Immature natural killer cell (primary cell): ENCODE measurements around the gene LARP1B. TPM values are rescaled to one million over a fixed set of nuclear protein-coding genes. Genes with fewer than 3 reads are reported as not detected.
"Not testable (repeated sequence)": the region's sequence is repeated elsewhere in the genome, so short reads cannot be mapped to it uniquely, and the experiment has no call there.

Source experiments
- DNase-seq, 3 donors: peaks; one replicate each; pipeline ENCODE4 v3.0.0; 2022; ENCODE audit warnings: mixed read lengths in 1 of 3
- H3K27ac Mint-ChIP-seq, 6 donors: one replicate each; pipeline ENCODE4 v1.8.0; 2020; ENCODE audit warnings: mixed read lengths in 6 of 6, mild to moderate bottlenecking in 5 of 6, inconsistent platforms in 4 of 6, moderate library complexity in 3 of 6
- H3K27me3 Mint-ChIP-seq, 3 donors: one replicate each; pipeline ENCODE4 v1.8.0; 2020 to 2021; ENCODE audit warnings: low read depth in 3 of 3, mild to moderate bottlenecking in 3 of 3, mixed read lengths in 3 of 3, moderate library complexity in 3 of 3, inconsistent platforms in 1 of 3
- H3K36me3 Mint-ChIP-seq, 3 donors: one replicate each; pipeline ENCODE4 v1.8.0; 2020; ENCODE audit warnings: mixed read lengths in 3 of 3, inconsistent platforms in 2 of 3, mild to moderate bottlenecking in 2 of 3
- H3K4me1 Mint-ChIP-seq, 2 donors: one replicate each; pipeline ENCODE4 v1.8.0; 2020; ENCODE audit warnings: inconsistent platforms in 2 of 2, mild to moderate bottlenecking in 2 of 2, mixed read lengths in 2 of 2, moderate library complexity in 1 of 2
- H3K4me3 Mint-ChIP-seq, 5 donors: one replicate each; pipeline ENCODE4 v1.8.0; 2020; ENCODE audit warnings: mild to moderate bottlenecking in 5 of 5, mixed read lengths in 5 of 5, inconsistent platforms in 3 of 5, moderate library complexity in 3 of 5
- H3K9me3 Mint-ChIP-seq, 6 donors: one replicate each; pipeline ENCODE4 v1.8.0; 2020; ENCODE audit warnings: mild to moderate bottlenecking in 6 of 6, mixed read lengths in 6 of 6, inconsistent platforms in 4 of 6, moderate library complexity in 3 of 6
- polyA plus RNA-seq, 3 donors: library from polyadenylated mRNA; unstranded; fragments of 300-500 nt; fragmentation: Illumina TruSeq; gene quantifications; one replicate each; pipeline ENCODE4 v1.2.3, GENCODE V29; 2021

LARP1B gene
- polyA plus RNA-seq, 3 donors from 2014 or later, result 5.0 to 7.4 (median 7.3) TPM

GRCh38 chr4:128066453-128066820 is 5.3 kb downstream of the LARP1B start:
- not testable (repeated sequence) for H3K36me3 Mint-ChIP-seq, H3K4me1 Mint-ChIP-seq, H3K4me3 Mint-ChIP-seq, DNase-seq, H3K9me3 Mint-ChIP-seq, H3K27me3 Mint-ChIP-seq, H3K27ac Mint-ChIP-seq

- no peaks in the 10 kb centered on the region for H3K27me3 Mint-ChIP-seq
- no peaks in the 10 kb centered on the region for H3K36me3 Mint-ChIP-seq
- no peak for DNase-seq
- H3K9me3 Mint-ChIP-seq, result no peaks in the 10 kb centered on the region
- no peak overlapping the region for H3K27ac Mint-ChIP-seq
- H3K4me3 Mint-ChIP-seq, result no peak overlapping the region
- H3K4me1 Mint-ChIP-seq, result no peaks in the 10 kb centered on the region
Observed at GRCh38 chr4:128068918-128069317, 7.8 kb downstream of the LARP1B start.

GRCh38 chr4:128076464-128076863 is 15.4 kb downstream of the LARP1B start:
- H3K9me3 Mint-ChIP-seq, result no peaks in the 10 kb centered on the region
- H3K36me3 Mint-ChIP-seq, result peaks cover 11 to 15% (median 11%) of the 10 kb centered on the region in 3 donors
- H3K4me1 Mint-ChIP-seq, result no peaks in the 10 kb centered on the region
- DNase-seq, result no peak
- no peak overlapping the region for H3K4me3 Mint-ChIP-seq
- H3K27ac Mint-ChIP-seq, result no peak overlapping the region
- H3K27me3 Mint-ChIP-seq, result peaks cover 0 to 3% (median 0%) of the 10 kb centered on the region in 3 donors

GRCh38 chr4:128095293-128095692 is 34.2 kb downstream of the LARP1B start:
- H3K9me3 Mint-ChIP-seq, DNase-seq, H3K27me3 Mint-ChIP-seq, H3K4me1 Mint-ChIP-seq, H3K4me3 Mint-ChIP-seq: not testable (repeated sequence)
- peak overlapping the region in 1 of 6 donors; percentile 49 for H3K27ac Mint-ChIP-seq
- peaks cover 16 to 29% (median 28%) of the 10 kb centered on the region in 3 donors for H3K36me3 Mint-ChIP-seq

- DNase-seq, result no peak
- peaks cover 12 to 17% (median 14%) of the 10 kb centered on the region in 3 donors for H3K36me3 Mint-ChIP-seq
- no peak overlapping the region for H3K4me3 Mint-ChIP-seq
- no peak overlapping the region for H3K27ac Mint-ChIP-seq
- peaks cover 0 to 2% (median 1%) of the 10 kb centered on the region in 3 donors for H3K27me3 Mint-ChIP-seq
- no peaks in the 10 kb centered on the region for H3K4me1 Mint-ChIP-seq
- H3K9me3 Mint-ChIP-seq, result no peaks in the 10 kb centered on the region
Observed at GRCh38 chr4:128107766-128108165, 46.7 kb downstream of the LARP1B start.

- Mint-ChIP-seq H3K27me3 (no peaks in the 10 kb centered on the region), H3K4me3 (no peak overlapping the region), H3K27ac (no peak overlapping the region), H3K9me3 (no peaks in the 10 kb centered on the region), H3K36me3 (peaks cover 12 to 43% (median 38%) of the 10 kb centered on the region in 3 donors), H3K4me1 (no peaks in the 10 kb centered on the region)
- DNase-seq, result no peak
Observed at GRCh38 chr4:128123036-128123435, 61.9 kb downstream of the LARP1B start.

GRCh38 chr4:128130621-128131020 is 69.5 kb downstream of the LARP1B start:
- H3K27ac Mint-ChIP-seq, result no peak overlapping the region
- H3K4me1 Mint-ChIP-seq, result no peaks in the 10 kb centered on the region
- DNase-seq, result no peak
- peaks cover 0 to 4% (median 0%) of the 10 kb centered on the region in 6 donors for H3K9me3 Mint-ChIP-seq
- peaks cover 0 to 15% (median 3%) of the 10 kb centered on the region in 3 donors for H3K36me3 Mint-ChIP-seq
- no peaks in the 10 kb centered on the region for H3K27me3 Mint-ChIP-seq
- no peak overlapping the region for H3K4me3 Mint-ChIP-seq

- peaks cover 0 to 4% (median 0%) of the 10 kb centered on the region in 6 donors for H3K9me3 Mint-ChIP-seq
- no peak overlapping the region for H3K27ac Mint-ChIP-seq
- H3K4me3 Mint-ChIP-seq, result no peak overlapping the region
- DNase-seq, result no peak
- no peaks in the 10 kb centered on the region for H3K4me1 Mint-ChIP-seq
- peaks cover 0 to 3% (median 0%) of the 10 kb centered on the region in 3 donors for H3K36me3 Mint-ChIP-seq
- no peaks in the 10 kb centered on the region for H3K27me3 Mint-ChIP-seq
Observed at GRCh38 chr4:128134925-128135324, 73.8 kb downstream of the LARP1B start.

- no peak overlapping the region for H3K27ac Mint-ChIP-seq
- no peaks in the 10 kb centered on the region for H3K4me1 Mint-ChIP-seq
- no peaks in the 10 kb centered on the region for H3K27me3 Mint-ChIP-seq
- no peak for DNase-seq
- no peak overlapping the region for H3K4me3 Mint-ChIP-seq
- peaks cover 0 to 4% (median 0%) of the 10 kb centered on the region in 6 donors for H3K9me3 Mint-ChIP-seq
- H3K36me3 Mint-ChIP-seq, result peaks cover 0 to 3% (median 0%) of the 10 kb centered on the region in 3 donors
Observed at GRCh38 chr4:128135391-128135790, 74.3 kb downstream of the LARP1B start.

- H3K27ac Mint-ChIP-seq, result no peak overlapping the region
- peaks cover 0 to 2% (median 0%) of the 10 kb centered on the region in 3 donors for H3K27me3 Mint-ChIP-seq
- H3K4me1 Mint-ChIP-seq, result no peaks in the 10 kb centered on the region
- no peak for DNase-seq
- H3K36me3 Mint-ChIP-seq, result peaks cover 13 to 20% (median 16%) of the 10 kb centered on the region in 3 donors
- peaks cover 0 to 13% (median 4%) of the 10 kb centered on the region in 6 donors for H3K9me3 Mint-ChIP-seq
- no peak overlapping the region for H3K4me3 Mint-ChIP-seq
Observed at GRCh38 chr4:128141866-128142265, 80.8 kb downstream of the LARP1B start.

- H3K27me3 Mint-ChIP-seq, result peaks cover 0 to 2% (median 0%) of the 10 kb centered on the region in 3 donors
- DNase-seq, result no peak
- no peaks in the 10 kb centered on the region for H3K4me1 Mint-ChIP-seq
- H3K4me3 Mint-ChIP-seq, result no peak overlapping the region
- no peak overlapping the region for H3K27ac Mint-ChIP-seq
- H3K9me3 Mint-ChIP-seq, result peaks cover 0 to 13% (median 4%) of the 10 kb centered on the region in 6 donors
- peaks cover 16 to 20% (median 20%) of the 10 kb centered on the region in 3 donors for H3K36me3 Mint-ChIP-seq
Observed at GRCh38 chr4:128145727-128146126, 84.6 kb downstream of the LARP1B start.

- Mint-ChIP-seq H3K4me3 (no peak overlapping the region), H3K27me3 (peaks cover 0 to 2% (median 2%) of the 10 kb centered on the region in 3 donors), H3K36me3 (peaks cover 0 to 12% (median 6%) of the 10 kb centered on the region in 3 donors), H3K27ac (no peak overlapping the region), H3K4me1 (no peaks in the 10 kb centered on the region), H3K9me3 (peaks cover 0 to 2% (median 0%) of the 10 kb centered on the region in 6 donors)
- no peak for DNase-seq
Observed at GRCh38 chr4:128153800-128154199, 92.7 kb downstream of the LARP1B start.

GRCh38 chr4:128155231-128155855 is 94.2 kb downstream of the LARP1B start:
- H3K9me3 Mint-ChIP-seq, result peaks cover 0 to 2% (median 0%) of the 10 kb centered on the region in 6 donors
- no peak for DNase-seq
- H3K27ac Mint-ChIP-seq, result no peak overlapping the region
- no peaks in the 10 kb centered on the region for H3K4me1 Mint-ChIP-seq
- peaks cover 0 to 2% (median 2%) of the 10 kb centered on the region in 3 donors for H3K27me3 Mint-ChIP-seq
- no peak overlapping the region for H3K4me3 Mint-ChIP-seq
- H3K36me3 Mint-ChIP-seq, result peaks cover 0 to 9% (median 6%) of the 10 kb centered on the region in 3 donors

GRCh38 chr4:128155874-128156456 is 94.9 kb downstream of the LARP1B start:
- Mint-ChIP-seq H3K36me3 (peaks cover 0 to 9% (median 6%) of the 10 kb centered on the region in 3 donors), H3K27me3 (peaks cover 0 to 2% (median 2%) of the 10 kb centered on the region in 3 donors), H3K4me3 (no peak overlapping the region), H3K9me3 (peaks cover 0 to 2% (median 0%) of the 10 kb centered on the region in 6 donors), H3K4me1 (no peaks in the 10 kb centered on the region), H3K27ac (no peak overlapping the region)
- no peak for DNase-seq
